Progenitor cell of endocrine pancreas (in vitro differentiated cells): Measurements from ENCODE around the gene AXIN1. TPM values are rescaled to one million over a fixed set of nuclear protein-coding genes. Genes with fewer than 3 reads are reported as not detected.
A peak's percentile ranks its signal among the peaks of the same experiment; 100 is the strongest.

Experiments
- DNase-seq: peaks from one replicate; pipeline ENCODE4 v3.0.0; 2021; ENCODE audit warnings: low spot score; ENCODE audit not compliant: unreplicated experiment
- H3K27ac Mint-ChIP-seq: 2 replicates; pipeline ENCODE4 v1.8.0; 2021; ENCODE audit warnings: mild to moderate bottlenecking, moderate library complexity, mixed read lengths
- H3K27me3 Mint-ChIP-seq: 2 replicates; pipeline ENCODE4 v1.8.0; 2021; ENCODE audit warnings: mixed read lengths
- H3K36me3 Mint-ChIP-seq: 2 replicates; pipeline ENCODE4 v1.8.0; 2022; ENCODE audit warnings: mixed read lengths; ENCODE audit not compliant: insufficient read depth
- H3K4me1 Mint-ChIP-seq: 2 replicates; pipeline ENCODE4 v1.8.0; 2021; ENCODE audit warnings: low read depth, mixed read lengths
- H3K4me3 Mint-ChIP-seq: 2 replicates; pipeline ENCODE4 v1.8.0; 2021; ENCODE audit warnings: low read depth, mild to moderate bottlenecking, moderate library complexity, mixed read lengths
- H3K9me3 Mint-ChIP-seq: 2 replicates; pipeline ENCODE4 v1.8.0; 2021; ENCODE audit warnings: low read depth, mixed read lengths
- total RNA-seq: library from RNA; stranded (reverse); gene quantifications from 2 replicates; pipeline ENCODE4 v1.2.1, GENCODE V29; 2021
- TF ChIP-seq, protein P1 (sequence below): fragments of 200-600 bp; sonication (generic); IDR thresholded peaks from one replicate; pipeline ENCODE4 v1.5.0; 2021; ENCODE audit warnings: antibody characterized with exemption, mild to moderate bottlenecking; ENCODE audit not compliant: unreplicated experiment

Gene AXIN1
- total RNA-seq, 1 donor from 2014 or later, result 34.4 TPM

DNA sequence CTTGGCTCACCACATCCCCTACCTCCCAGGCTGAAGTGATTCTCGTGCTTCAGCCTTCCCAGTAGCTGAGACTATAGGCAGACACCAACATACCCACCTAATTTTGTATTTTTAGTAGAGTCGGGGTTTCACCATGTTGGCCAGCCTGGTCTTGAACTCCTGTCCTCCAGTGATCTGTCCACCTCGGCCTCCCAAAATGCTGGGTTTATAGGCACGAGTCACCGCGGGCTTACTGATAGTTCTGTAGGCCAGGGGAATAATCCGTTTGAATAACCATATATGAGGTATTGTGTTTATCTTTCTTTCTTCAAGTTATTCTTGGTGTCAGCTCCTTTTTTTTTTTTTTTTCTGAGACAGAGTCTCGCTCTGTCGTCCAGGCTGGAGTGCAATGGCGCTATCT, 110.2 kb downstream of the AXIN1 start:
- H3K9me3 Mint-ChIP-seq, result no peaks in the 10 kb centered on the region
- peaks cover 2% of the 10 kb centered on the region for H3K36me3 Mint-ChIP-seq
- TF ChIP-seq, protein P1, sequence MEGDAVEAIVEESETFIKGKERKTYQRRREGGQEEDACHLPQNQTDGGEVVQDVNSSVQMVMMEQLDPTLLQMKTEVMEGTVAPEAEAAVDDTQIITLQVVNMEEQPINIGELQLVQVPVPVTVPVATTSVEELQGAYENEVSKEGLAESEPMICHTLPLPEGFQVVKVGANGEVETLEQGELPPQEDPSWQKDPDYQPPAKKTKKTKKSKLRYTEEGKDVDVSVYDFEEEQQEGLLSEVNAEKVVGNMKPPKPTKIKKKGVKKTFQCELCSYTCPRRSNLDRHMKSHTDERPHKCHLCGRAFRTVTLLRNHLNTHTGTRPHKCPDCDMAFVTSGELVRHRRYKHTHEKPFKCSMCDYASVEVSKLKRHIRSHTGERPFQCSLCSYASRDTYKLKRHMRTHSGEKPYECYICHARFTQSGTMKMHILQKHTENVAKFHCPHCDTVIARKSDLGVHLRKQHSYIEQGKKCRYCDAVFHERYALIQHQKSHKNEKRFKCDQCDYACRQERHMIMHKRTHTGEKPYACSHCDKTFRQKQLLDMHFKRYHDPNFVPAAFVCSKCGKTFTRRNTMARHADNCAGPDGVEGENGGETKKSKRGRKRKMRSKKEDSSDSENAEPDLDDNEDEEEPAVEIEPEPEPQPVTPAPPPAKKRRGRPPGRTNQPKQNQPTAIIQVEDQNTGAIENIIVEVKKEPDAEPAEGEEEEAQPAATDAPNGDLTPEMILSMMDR, result no peak
- H3K4me1 Mint-ChIP-seq, result peaks cover 3% of the 10 kb centered on the region
- DNase-seq, result no peak
- H3K27ac Mint-ChIP-seq, result no peak overlapping the region
- H3K4me3 Mint-ChIP-seq, result no peak overlapping the region
- no peaks in the 10 kb centered on the region for H3K27me3 Mint-ChIP-seq

DNA sequence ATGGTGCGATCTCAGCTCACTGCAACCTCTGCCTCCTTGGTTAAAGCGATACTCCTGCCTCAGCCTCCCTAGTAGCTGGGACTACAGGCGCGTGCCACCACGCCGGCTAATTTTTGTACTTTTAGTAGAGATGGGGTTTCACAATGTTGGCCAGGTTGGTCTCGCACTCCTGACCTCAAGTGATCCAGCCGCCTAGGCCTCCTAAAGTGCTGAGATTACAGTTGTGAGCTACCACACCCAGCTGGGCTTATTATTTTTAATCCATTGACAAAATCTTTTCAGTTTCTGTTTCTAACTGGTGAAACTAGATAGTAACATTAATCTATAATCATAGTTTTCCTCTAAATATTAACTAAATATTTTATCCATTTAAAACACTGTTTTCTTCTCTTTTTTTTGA, 112.0 kb downstream of the AXIN1 start:
- H3K27ac Mint-ChIP-seq, result peak overlapping the region; percentile 77

DNA sequence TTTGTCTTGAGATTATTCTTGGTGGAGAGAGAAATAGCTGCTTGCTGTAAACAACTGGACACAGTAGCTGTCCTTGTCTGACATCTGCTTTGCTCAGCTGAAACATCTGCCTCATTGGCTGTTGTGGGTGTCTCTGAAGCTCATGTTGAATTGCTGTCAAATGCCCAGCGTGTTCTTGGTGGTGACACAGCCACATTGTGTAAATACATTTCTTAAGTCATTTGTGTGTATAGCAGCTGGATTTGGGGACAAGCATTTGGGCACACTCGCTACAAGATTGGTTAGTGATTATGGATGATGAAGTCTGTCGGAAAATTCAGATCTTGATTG, 112.6 kb downstream of the AXIN1 start:
- H3K4me3 Mint-ChIP-seq, result no peak overlapping the region
- peaks cover 8% of the 10 kb centered on the region for H3K4me1 Mint-ChIP-seq
- no peaks in the 10 kb centered on the region for H3K9me3 Mint-ChIP-seq
- TF ChIP-seq, protein P1, result no peak
- H3K36me3 Mint-ChIP-seq, result peaks cover 2% of the 10 kb centered on the region
- H3K27me3 Mint-ChIP-seq, result no peaks in the 10 kb centered on the region
- H3K27ac Mint-ChIP-seq, result peak overlapping the region; percentile 11
- no peak for DNase-seq

More for the DNA sequence above, 112.0 kb downstream of the AXIN1 start:
- no peaks in the 10 kb centered on the region for H3K9me3 Mint-ChIP-seq
- H3K36me3 Mint-ChIP-seq, result peaks cover 2% of the 10 kb centered on the region
- TF ChIP-seq, protein P1, result no peak
- DNase-seq, result no peak
- H3K4me3 Mint-ChIP-seq, result no peak overlapping the region
- H3K27me3 Mint-ChIP-seq, result no peaks in the 10 kb centered on the region
- H3K4me1 Mint-ChIP-seq, result peaks cover 6% of the 10 kb centered on the region

Other genes with a start within 250 kb of the AXIN1 start
- 55.0 and 60.8 TPM in 2 replicates for gene NPRL3, start 214.1 kb downstream of the AXIN1 start, total RNA-seq
- not detected in 2 replicates for gene HBZ, start 200.1 kb downstream of the AXIN1 start, total RNA-seq
- gene HBM, start 186.7 kb downstream of the AXIN1 start, total RNA-seq, result not detected in 2 replicates
- gene HBA2, start 179.8 kb downstream of the AXIN1 start, total RNA-seq, result not detected in 2 replicates
- gene HBA1, start 176.0 kb downstream of the AXIN1 start, total RNA-seq, result not detected in 2 replicates
- 0.60 and 0.84 TPM in 2 replicates for gene HBQ1, start 172.3 kb downstream of the AXIN1 start, total RNA-seq
- 229 and 230 TPM in 2 replicates for gene LUC7L, start 123.3 kb downstream of the AXIN1 start, total RNA-seq
- 127 and 129 TPM in 2 replicates for gene FAM234A, start 117.9 kb downstream of the AXIN1 start, total RNA-seq
- 2.4 TPM in 2 replicates for gene RGS11, start 76.8 kb downstream of the AXIN1 start, total RNA-seq
- 6.0 and 6.5 TPM in 2 replicates for gene ARHGDIG, start 72.1 kb downstream of the AXIN1 start, total RNA-seq
- gene PDIA2, start 69.6 kb downstream of the AXIN1 start, total RNA-seq, result 3.8 TPM in 2 replicates
- gene MRPL28, start 17.8 kb upstream of the AXIN1 start, total RNA-seq, result 82.7 and 85.3 TPM in 2 replicates
- 92.7 and 92.9 TPM in 2 replicates for gene PGAP6, start 29.3 kb upstream of the AXIN1 start, total RNA-seq
- gene NME4, start 44.5 kb upstream of the AXIN1 start, total RNA-seq, result 151 and 154 TPM in 2 replicates
- gene DECR2, start 49.2 kb upstream of the AXIN1 start, total RNA-seq, result 39.4 and 41.3 TPM in 2 replicates
- gene RAB11FIP3, start 72.9 kb upstream of the AXIN1 start, total RNA-seq, result 92.7 and 97.9 TPM in 2 replicates
- 53.9 and 57.4 TPM in 2 replicates for gene CAPN15, start 175.0 kb upstream of the AXIN1 start, total RNA-seq
- gene PRR35, start 207.7 kb upstream of the AXIN1 start, total RNA-seq, result not detected in 2 replicates
- gene NHLRC4, start 214.3 kb upstream of the AXIN1 start, total RNA-seq, result 0.51 and 1.4 TPM in 2 replicates
- 109 TPM in 2 replicates for gene PIGQ, start 217.2 kb upstream of the AXIN1 start, total RNA-seq
- 29.0 and 30.6 TPM in 2 replicates for gene RAB40C, start 237.3 kb upstream of the AXIN1 start, total RNA-seq